Globus pallidus (tissue), 1 donor: Measurements from ENCODE around the gene SULT1B1.

Experiments used
- DNase-seq: peaks from one replicate; pipeline ENCODE4 v3.0.0-alpha.2; 2015; ENCODE audit warnings: low spot score

Gene SULT1B1

GRCh38 chr4:69697536-69698242 is 62.7 kb downstream of the SULT1B1 start:
- DNase-seq, result no peak

GRCh38 chr4:69689599-69689998 is 70.8 kb downstream of the SULT1B1 start:
- peak; percentile 19 for DNase-seq

GRCh38 chr4:69684804-69685203 is 75.6 kb downstream of the SULT1B1 start:
- DNase-seq, result no peak
